PFSK-1 (cell line): Measurements from ENCODE around the gene FAM32A.

Experiments used
- REST ChIP-seq, 2 experiments: IDR thresholded peaks; 2 replicates each; pipeline versions ENCODE4 v1.6.1 to v1.8.0; 2011 to 2012; ENCODE audit warnings: low read depth in 2 of 2, low read length in 2 of 2, control low read depth in 1 of 2, inconsistent platforms in 1 of 2, mild to moderate bottlenecking in 1 of 2, moderate library complexity in 1 of 2; ENCODE audit not compliant: insufficient read depth in 1 of 2
- SIN3A ChIP-seq: IDR thresholded peaks from 2 replicates; pipeline ENCODE4 v1.6.1; 2012; ENCODE audit warnings: mild to moderate bottlenecking, low read length, moderate library complexity, borderline replicate concordance; ENCODE audit not compliant: insufficient read depth
- TAF1 ChIP-seq: IDR thresholded peaks from 2 replicates; pipeline ENCODE4 v1.6.1; 2012; ENCODE audit warnings: low read length, control low read depth, borderline replicate concordance; ENCODE audit not compliant: insufficient read depth

- no peak for TF ChIP-seq TAF1
- no peak for TF ChIP-seq SIN3A
- no peak for TF ChIP-seq REST (IDR thresholded peaks at IDR 0.05; ENCODE audit: insufficient read depth in 1 of 2, low read depth in 2 of 2, low read length in 2 of 2)
Measured at GRCh38 chr19:16136185-16136999, 48.8 kb upstream of the FAM32A start.
